Measurements from ENCODE around the gene LYZL1. TPM values are rescaled to one million over a fixed set of nuclear protein-coding genes. Genes with fewer than 3 reads are reported as not detected.

LYZL1 gene
- total RNA-seq, 2 donors from 2014 or later: not detected

GRCh38 chr10:29249018-29249417, 39.9 kb upstream of the LYZL1 start:
- Histone ChIP-seq H3K4me1 (peaks cover 2% of the 10 kb centered on the region), H3K27me3 (no peaks in the 10 kb centered on the region), H3K9me3 (no peaks in the 10 kb centered on the region), H3K27ac (no peak overlapping the region), H3K4me3 (no peak overlapping the region), H3K36me3 (replicated peaks in 1 of 2; ENCODE audit: insufficient read depth in 1 of 2, low read depth in 2 of 2) (no peaks in the 10 kb centered on the region)
- DNase-seq (no peak), ATAC-seq (no peak)
- TF ChIP-seq, protein P1, sequence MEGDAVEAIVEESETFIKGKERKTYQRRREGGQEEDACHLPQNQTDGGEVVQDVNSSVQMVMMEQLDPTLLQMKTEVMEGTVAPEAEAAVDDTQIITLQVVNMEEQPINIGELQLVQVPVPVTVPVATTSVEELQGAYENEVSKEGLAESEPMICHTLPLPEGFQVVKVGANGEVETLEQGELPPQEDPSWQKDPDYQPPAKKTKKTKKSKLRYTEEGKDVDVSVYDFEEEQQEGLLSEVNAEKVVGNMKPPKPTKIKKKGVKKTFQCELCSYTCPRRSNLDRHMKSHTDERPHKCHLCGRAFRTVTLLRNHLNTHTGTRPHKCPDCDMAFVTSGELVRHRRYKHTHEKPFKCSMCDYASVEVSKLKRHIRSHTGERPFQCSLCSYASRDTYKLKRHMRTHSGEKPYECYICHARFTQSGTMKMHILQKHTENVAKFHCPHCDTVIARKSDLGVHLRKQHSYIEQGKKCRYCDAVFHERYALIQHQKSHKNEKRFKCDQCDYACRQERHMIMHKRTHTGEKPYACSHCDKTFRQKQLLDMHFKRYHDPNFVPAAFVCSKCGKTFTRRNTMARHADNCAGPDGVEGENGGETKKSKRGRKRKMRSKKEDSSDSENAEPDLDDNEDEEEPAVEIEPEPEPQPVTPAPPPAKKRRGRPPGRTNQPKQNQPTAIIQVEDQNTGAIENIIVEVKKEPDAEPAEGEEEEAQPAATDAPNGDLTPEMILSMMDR (IDR thresholded peaks at IDR 0.05): no peak
- TF ChIP-seq POLR2A (IDR thresholded peaks at IDR 0.05): no peak
- intact Hi-C loops (cut with DNase I): no loop called here
- WGBS, 2 donors: 68 to 79% methylated on average over 5 of the region's 5 CpGs

DNA sequence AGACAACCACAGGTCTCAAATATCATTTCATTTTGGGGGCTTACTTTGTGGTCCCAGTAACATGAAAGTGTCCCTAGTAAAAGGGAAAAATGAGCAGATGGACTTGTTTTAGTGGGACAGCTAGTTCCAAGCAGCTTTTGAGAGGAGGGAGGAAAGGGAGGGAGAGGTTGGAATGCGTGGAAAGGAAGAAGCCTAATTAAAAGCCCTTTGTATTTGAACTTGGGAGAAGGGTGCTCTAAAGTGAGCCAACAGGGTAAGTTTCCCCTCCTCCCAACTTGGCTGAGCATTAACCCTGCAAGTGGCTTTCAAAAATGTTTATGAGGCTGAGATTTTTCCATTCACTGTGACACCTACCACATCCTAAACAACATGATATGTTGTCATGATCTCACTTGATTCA, 38.8 kb upstream of the LYZL1 start:
- Histone ChIP-seq H3K4me3 (no peak overlapping the region), H3K27me3 (no peaks in the 10 kb centered on the region), H3K4me1 (peaks cover 9% of the 10 kb centered on the region), H3K36me3 (replicated peaks in 1 of 2; ENCODE audit: insufficient read depth in 1 of 2, low read depth in 2 of 2) (no peaks in the 10 kb centered on the region), H3K9me3 (no peaks in the 10 kb centered on the region), H3K27ac (no peak overlapping the region)
- intact Hi-C loops (cut with DNase I): no loop called here
- TF ChIP-seq POLR2A (IDR thresholded peaks at IDR 0.05): no peak
- ATAC-seq (no peak), DNase-seq (no peak)
- 21 to 31% methylated on average over 1 of the region's 1 CpG for WGBS, 2 donors

- no peak overlapping the region for H3K4me3 ChIP-seq
- TF ChIP-seq POLR2A (IDR thresholded peaks at IDR 0.05): no peak
- TF ChIP-seq, protein P1 (IDR thresholded peaks at IDR 0.05): no peak
- DNase-seq (no peak), ATAC-seq (no peak)
- 57 to 60% methylated on average over 17 to 18 of the region's 18 CpGs for WGBS, 2 donors
- no peaks in the 10 kb centered on the region for H3K27me3 ChIP-seq
- intact Hi-C loops (cut with DNase I): no loop called here
- no peak overlapping the region for H3K27ac ChIP-seq
- H3K36me3 ChIP-seq (replicated peaks in 1 of 2; ENCODE audit: insufficient read depth in 1 of 2, low read depth in 2 of 2): no peaks in the 10 kb centered on the region
- no peaks in the 10 kb centered on the region for H3K9me3 ChIP-seq
- peaks cover 9% of the 10 kb centered on the region for H3K4me1 ChIP-seq
Observed at GRCh38 chr10:29252811-29253689, 35.8 kb upstream of the LYZL1 start.

- Histone ChIP-seq H3K36me3 (replicated peaks in 1 of 2; ENCODE audit: insufficient read depth in 1 of 2, low read depth in 2 of 2) (no peaks in the 10 kb centered on the region), H3K27ac (no peak overlapping the region), H3K27me3 (no peaks in the 10 kb centered on the region), H3K4me3 (no peak overlapping the region), H3K4me1 (peaks cover 9% of the 10 kb centered on the region), H3K9me3 (no peaks in the 10 kb centered on the region)
- ATAC-seq (no peak), DNase-seq (no peak)
- 46 to 59% methylated on average over 3 of the region's 3 CpGs for WGBS, 2 donors
- intact Hi-C loops (cut with DNase I): no loop called here
- TF ChIP-seq, protein P1 (IDR thresholded peaks at IDR 0.05): no peak
- no peak for TF ChIP-seq POLR2A (IDR thresholded peaks at IDR 0.05)
Observed at GRCh38 chr10:29253690-29254029, 35.2 kb upstream of the LYZL1 start.

DNA sequence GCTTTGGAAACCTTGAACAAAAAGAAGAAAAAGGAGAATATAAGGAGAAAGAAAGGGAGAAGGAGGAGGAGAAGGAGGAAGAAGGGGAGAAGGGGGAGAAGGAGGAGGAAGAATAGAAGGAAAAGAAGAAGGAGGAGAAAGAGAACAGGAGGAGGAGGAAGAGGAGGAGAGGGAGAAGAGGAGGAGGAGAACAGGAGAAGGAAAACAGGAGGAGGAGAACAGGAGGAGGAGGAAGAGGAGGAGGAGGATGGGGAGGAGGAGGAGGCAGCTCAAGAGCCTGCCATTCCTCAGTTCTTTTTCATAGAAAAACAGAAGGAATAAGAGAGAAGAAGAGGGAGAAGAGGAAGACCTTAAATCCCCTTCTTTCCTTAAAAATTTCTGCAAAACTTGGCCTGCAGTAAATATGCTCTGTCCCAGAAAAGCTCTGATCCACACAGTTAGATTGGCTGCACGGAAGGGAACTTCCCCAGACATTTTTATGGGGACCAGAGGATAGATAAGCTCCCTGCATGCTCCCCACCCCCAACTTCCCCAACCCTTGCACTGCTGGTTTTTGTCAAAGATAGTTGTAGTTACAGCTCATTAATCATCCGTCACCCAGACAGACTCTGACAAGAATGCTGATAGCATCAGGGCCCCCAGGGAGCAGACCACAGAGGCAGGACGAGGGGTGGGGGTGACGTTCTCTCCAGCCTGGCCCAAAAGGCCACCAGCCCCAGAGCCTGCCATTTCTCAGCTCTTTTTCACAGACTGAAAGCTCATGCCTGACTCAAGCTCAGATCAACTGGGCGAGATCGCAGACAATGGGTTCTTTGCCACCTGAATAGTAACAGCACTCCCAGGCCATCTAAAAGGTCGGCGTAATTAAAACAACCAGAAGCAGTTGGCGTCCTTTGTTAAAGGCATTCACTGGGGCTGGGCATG, 34.5 kb upstream of the LYZL1 start:
- H3K27me3 ChIP-seq: no peaks in the 10 kb centered on the region
- TF ChIP-seq, protein P1 (IDR thresholded peaks at IDR 0.05): no peak
- no peak for TF ChIP-seq POLR2A (IDR thresholded peaks at IDR 0.05)
- intact Hi-C loops (cut with DNase I): no loop called here
- peaks cover 9% of the 10 kb centered on the region for H3K4me1 ChIP-seq
- H3K27ac ChIP-seq: peak overlapping the region in 2 of 4 donors; percentile 28 to 65
- no peaks in the 10 kb centered on the region for H3K9me3 ChIP-seq
- no peaks in the 10 kb centered on the region for H3K36me3 ChIP-seq (replicated peaks in 1 of 2; ENCODE audit: insufficient read depth in 1 of 2, low read depth in 2 of 2)
- peak; percentile 47 for ATAC-seq
- no peak overlapping the region for H3K4me3 ChIP-seq
- 15 to 18% methylated on average over 9 of the region's 9 CpGs for WGBS, 2 donors
- peak in 1 of 4 donors; percentile 28 for DNase-seq
